H1 (cell line): Measurements from ENCODE around the gene ZNF516. TPM values are rescaled to one million over a fixed set of nuclear protein-coding genes. Genes with fewer than 3 reads are reported as not detected.

Source experiments
- CTCF ChIA-PET: fragments of 300-600 bp; sonication (Branson Sonifier 250); formaldehyde crosslinking; loops from one replicate; lab custom pipeline; 2021; ENCODE audit not compliant: partially characterized antibody; lab: Charles Lee
- POLR2A ChIA-PET: fragments of 300-600 bp; sonication (Branson Sonifier 250); formaldehyde crosslinking; loops from one replicate; lab custom pipeline; 2021; ENCODE audit warnings: inconsistent platforms; ENCODE audit not compliant: partially characterized antibody; lab: Charles Lee
- DNase-seq, 2 experiments: peaks; one replicate each; pipeline versions ENCODE4 v3.0.0 to v3.0.0-alpha.2; 2010 to 2022; ENCODE audit warnings: low spot score in 2 of 2, low read depth in 1 of 2, mixed read lengths in 1 of 2
- FAIRE-seq: peaks from 2 replicates; lab custom pipeline; 2011; peaks lifted over from hg19 to GRCh38; lab: Jason Lieb, UNC
- H2AFZ ChIP-seq: 2 replicates; pipeline ENCODE4 v1.8.1; 2012; ENCODE audit warnings: low read length, inconsistent platforms
- H2AK5ac ChIP-seq: 2 replicates; pipeline ENCODE4 v1.6.1; 2013; ENCODE audit warnings: low read depth, low read length
- H2BK120ac ChIP-seq: replicated peaks from 2 replicates; pipeline ENCODE3; 2013; ENCODE audit warnings: low read depth, low read length, inconsistent platforms
- H2BK12ac ChIP-seq: 2 replicates; pipeline ENCODE4 v1.6.1; 2013; ENCODE audit warnings: low read depth, low read length
- H2BK15ac ChIP-seq: 2 replicates; pipeline ENCODE4 v1.6.1; 2013; ENCODE audit warnings: low read length
- H2BK20ac ChIP-seq: 2 replicates; pipeline ENCODE4 v1.6.1; 2013; ENCODE audit warnings: low read length
- H2BK5ac ChIP-seq: 2 replicates; pipeline ENCODE4 v1.6.1; 2013; ENCODE audit warnings: low read depth, low read length
- H3K14ac ChIP-seq: 2 replicates; pipeline ENCODE4 v1.6.1; 2013; ENCODE audit warnings: inconsistent platforms; ENCODE audit not compliant: insufficient read length
- H3K18ac ChIP-seq: 2 replicates; pipeline ENCODE4 v1.6.1; 2013; ENCODE audit warnings: low read length; ENCODE audit errors: extremely low read depth
- H3K23ac ChIP-seq: 2 replicates; pipeline ENCODE4 v1.6.1; 2013; ENCODE audit warnings: inconsistent platforms; ENCODE audit not compliant: insufficient read length
- H3K23me2 ChIP-seq: 2 replicates; pipeline ENCODE4 v1.6.1; 2013; ENCODE audit warnings: low read depth, low read length
- H3K27ac ChIP-seq: 2 replicates; pipeline ENCODE4 v1.6.1; 2011; ENCODE audit warnings: low read depth, low read length, inconsistent platforms
- H3K27me3 ChIP-seq, 4 experiments: replicated peaks in 1 of 4; 1 replicate in 1 of 4; 2 replicates in 3 of 4; pipeline versions ENCODE4 v1.6.1 to v1.8.1; 2011 to 2013; ENCODE audit warnings: low read length in 3 of 4, mild to moderate bottlenecking in 3 of 4, inconsistent platforms in 2 of 4, mixed read lengths in 2 of 4, moderate library complexity in 1 of 4; ENCODE audit not compliant: control insufficient read depth in 3 of 4, insufficient read depth in 3 of 4; ENCODE audit errors: extremely low read depth in 1 of 4
- H3K36me3 ChIP-seq, 4 experiments: 2 replicates each; pipeline versions ENCODE4 v1.6.1 to v1.8.1; 2011 to 2013; ENCODE audit warnings: mild to moderate bottlenecking in 4 of 4, low read length in 3 of 4, moderate library complexity in 2 of 4, control low read depth in 1 of 4, inconsistent platforms in 1 of 4; ENCODE audit not compliant: insufficient read depth in 4 of 4, control insufficient read depth in 2 of 4
- H3K4ac ChIP-seq: replicated peaks from 2 replicates; pipeline ENCODE3; 2013; ENCODE audit warnings: low read length, low read depth, mixed read lengths, inconsistent platforms; ENCODE audit not compliant: insufficient read length
- H3K4me1 ChIP-seq, 4 experiments: replicated peaks in 1 of 4; 1 replicate in 1 of 4; 2 replicates in 3 of 4; pipeline versions ENCODE4 v1.6.1 to v1.8.1; 2011 to 2013; ENCODE audit warnings: low read length in 3 of 4, inconsistent platforms in 2 of 4, mixed read lengths in 1 of 4; ENCODE audit not compliant: insufficient read depth in 4 of 4, control insufficient read depth in 3 of 4
- H3K4me2 ChIP-seq, 2 experiments: 2 replicates each; pipeline versions ENCODE4 v1.6.1 to v1.8.1; 2011 to 2013; ENCODE audit warnings: low read depth in 2 of 2, low read length in 2 of 2, control low read depth in 1 of 2, inconsistent platforms in 1 of 2, mild to moderate bottlenecking in 1 of 2; ENCODE audit not compliant: insufficient read depth in 1 of 2
- H3K4me3 ChIP-seq, 4 experiments: fragments of 200-600, 300-600 bp in 1 of 4; sonication (generic), shearing (Covaris generic), sonication (Bioruptor Twin) in 1 of 4; 2 replicates each; pipeline versions ENCODE4 v1.5.1 to v1.8.1; 2011 to 2016; ENCODE audit warnings: low read length in 4 of 4, low read depth in 3 of 4, control low read depth in 2 of 4, inconsistent platforms in 2 of 4, mild to moderate bottlenecking in 2 of 4, mixed read lengths in 1 of 4, moderate library complexity in 1 of 4; ENCODE audit not compliant: insufficient read depth in 2 of 4; ENCODE audit errors: extremely low read depth in 1 of 4
- H3K56ac ChIP-seq: replicated peaks from 2 replicates; pipeline ENCODE3; 2013; ENCODE audit warnings: low read depth, mild to moderate bottlenecking, mixed read lengths, low read length, inconsistent platforms; ENCODE audit not compliant: insufficient read length
- H3K79me1 ChIP-seq: 2 replicates; pipeline ENCODE4 v1.6.1; 2013; ENCODE audit warnings: low read depth, low read length, control low read depth
- H3K79me2 ChIP-seq, 2 experiments: 2 replicates each; pipeline versions ENCODE4 v1.6.1 to v1.8.1; 2012 to 2013; ENCODE audit warnings: low read length in 2 of 2, mild to moderate bottlenecking in 2 of 2, inconsistent platforms in 1 of 2; ENCODE audit not compliant: insufficient read depth in 2 of 2, control insufficient read depth in 1 of 2
- H3K9ac ChIP-seq, 4 experiments: replicated peaks in 1 of 4; 1 replicate in 1 of 4; 2 replicates in 3 of 4; pipeline versions ENCODE4 v1.6.1 to v1.8.1; 2011 to 2013; ENCODE audit warnings: low read depth in 3 of 4, low read length in 3 of 4, control low read depth in 2 of 4, mild to moderate bottlenecking in 2 of 4, moderate library complexity in 2 of 4, inconsistent platforms in 1 of 4; ENCODE audit errors: extremely low read depth in 1 of 4
- H3K9me3 ChIP-seq, 2 experiments: 2 replicates each; pipeline versions ENCODE4 v1.6.1 to v1.8.1; 2012 to 2013; ENCODE audit warnings: mild to moderate bottlenecking in 2 of 2, moderate library complexity in 2 of 2, control low read depth in 1 of 2, inconsistent platforms in 1 of 2, low read depth in 1 of 2, low read length in 1 of 2, mixed read lengths in 1 of 2; ENCODE audit not compliant: insufficient read depth in 2 of 2
- H4K20me1 ChIP-seq, 2 experiments: replicated peaks in 1 of 2; 2 replicates each; pipeline versions ENCODE3 to v1.8.1; 2011 to 2013; ENCODE audit warnings: inconsistent platforms in 2 of 2, low read length in 2 of 2, mild to moderate bottlenecking in 1 of 2; ENCODE audit not compliant: insufficient read depth in 2 of 2, control insufficient read depth in 1 of 2
- H4K5ac ChIP-seq: 2 replicates; pipeline ENCODE4 v1.6.1; 2013; ENCODE audit warnings: low read length, low read depth, mixed read lengths, inconsistent platforms; ENCODE audit not compliant: insufficient read length
- H4K8ac ChIP-seq: 2 replicates; pipeline ENCODE4 v1.8.0; 2013; ENCODE audit warnings: mild to moderate bottlenecking, moderate library complexity, low read length, inconsistent platforms; ENCODE audit not compliant: insufficient read depth; ENCODE audit errors: extremely low read depth
- H4K91ac ChIP-seq: replicated peaks from 2 replicates; pipeline ENCODE3; 2013; ENCODE audit warnings: low read length, mixed read lengths, inconsistent platforms; ENCODE audit not compliant: insufficient read length
- SP2 ChIP-seq: IDR thresholded peaks from 2 replicates; pipeline ENCODE4 v1.6.1; 2012; ENCODE audit warnings: mild to moderate bottlenecking, low read length, inconsistent platforms
- YY1 ChIP-seq: IDR thresholded peaks from 2 replicates; pipeline ENCODE4 v1.6.1; 2011; ENCODE audit warnings: low read depth, mild to moderate bottlenecking, low read length
- WGBS, 2 experiments: shearing (Covaris generic) in 1 of 2; methylation state at CpG; one replicate each; pipeline versions ENCODE4 v1.1.6 to v1.1.7; 2013 to 2015; ENCODE audit warnings: low lambda C conversion rate in 2 of 2, mixed read lengths in 2 of 2, inconsistent platforms in 1 of 2, low coverage in 1 of 2, missing lambda C conversion rate in 1 of 2; ENCODE audit not compliant: insufficient replicate concordance in 2 of 2, insufficient coverage in 1 of 2, insufficient read length in 1 of 2; ENCODE audit errors: extremely low coverage in 1 of 2, missing lambda C conversion rate in 1 of 2; 5-methylcytosine and 5-hydroxymethylcytosine counted together
- polyA plus RNA-seq, 7 experiments: library from polyadenylated mRNA; depleted of rRNA in 3 of 7; stranded (reverse) in 5 of 7; unstranded in 2 of 7; fragments of >200 nt in 5 of 7; fragments of 200-250 nt in 2 of 7; gene quantifications; 1 replicate in 5 of 7; 2 replicates in 1 of 7; 4 replicates in 1 of 7; pipeline versions ENCODE4 v1.2.1 to v1.2.3, GENCODE V29; 2011 to 2013; ENCODE audit warnings: missing spikeins in 2 of 7, mixed read lengths in 2 of 7
- total RNA-seq: library from RNA; stranded (reverse); fragmentation: NEBNext Ultra II Directional; extraction: Animal tissue kit (Norgen Biotek cat#: 25700); gene quantifications from 2 replicates; pipeline ENCODE4 v1.2.1, GENCODE V29; 2021

ZNF516 gene
- total and polyA plus RNA-seq, 2 of the 8 experiments (the other 6 are each of a cell fraction or from before 2014, with no cell fraction given), result 7.3 to 17.0 TPM

DNA sequence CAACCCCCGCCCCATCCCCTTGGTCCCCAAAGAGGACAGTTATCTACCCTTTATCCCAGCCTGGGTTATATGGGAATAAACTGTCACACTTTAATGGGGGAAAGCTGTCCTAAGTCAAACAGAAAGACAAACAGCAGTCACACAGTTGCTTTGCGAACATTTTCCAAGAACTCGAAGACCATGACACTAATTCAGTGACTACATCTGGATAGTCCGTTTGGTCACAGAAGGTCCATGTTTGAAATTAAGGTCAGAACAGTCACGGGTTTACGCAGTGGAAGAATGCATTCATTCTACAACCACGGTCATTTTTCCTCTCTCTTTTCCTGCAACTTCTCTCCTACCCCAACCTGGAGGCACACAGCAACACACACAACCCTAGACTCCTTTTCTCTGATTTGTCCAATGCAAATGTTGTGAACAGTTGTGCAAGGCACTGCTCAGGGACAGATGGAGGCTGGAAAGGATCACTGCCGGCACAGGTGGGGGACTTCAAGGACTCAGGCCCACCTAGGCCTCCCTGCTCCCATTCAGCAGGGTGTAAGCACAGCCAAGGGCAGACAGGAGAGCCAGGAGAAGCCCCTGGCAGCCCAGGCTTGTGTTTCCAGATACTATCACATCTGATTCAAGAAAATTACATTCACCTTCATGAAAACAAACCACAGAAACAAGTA is 39.9 kb downstream of the ZNF516 start:
- Histone ChIP-seq H2AK5ac (no peak overlapping the region), H2BK12ac (no peak overlapping the region), H3K4me1 (peaks cover 8 to 20% (median 18%) of the 10 kb centered on the region in 4 experiments), H3K27me3 (peaks cover 0 to 22% (median 15%) of the 10 kb centered on the region in 4 experiments; a peak in 5 of 7 replicates), H2AFZ (no peak overlapping the region), H3K4me2 (no peak overlapping the region), H3K27ac (no peak overlapping the region), H3K18ac (no peak overlapping the region), H3K14ac (no peak overlapping the region), H2BK5ac (no peak overlapping the region), H4K91ac (no peak overlapping the region), H3K9me3 (no peaks in the 10 kb centered on the region), H3K4me3 (no peak overlapping the region), H4K8ac (no peak overlapping the region), H3K56ac (no peak overlapping the region), H3K23me2 (peaks cover 13% of the 10 kb centered on the region), H3K36me3 (peaks cover 0 to 5% (median under 1%) of the 10 kb centered on the region in 4 experiments; a peak in 1 of 8 replicates), H2BK120ac (no peak overlapping the region), H3K9ac (no peak overlapping the region), H2BK20ac (no peak overlapping the region), H3K79me2 (peaks cover 0 to 8% of the 10 kb centered on the region in 2 experiments; a peak in 1 of 4 replicates), H3K4ac (no peak overlapping the region), H3K23ac (no peak overlapping the region), H4K20me1 (peaks cover 0 to 15% of the 10 kb centered on the region in 2 experiments), H3K79me1 (peaks cover 3% of the 10 kb centered on the region; the same call in 1 of the 2 replicates), H4K5ac (no peak overlapping the region), H2BK15ac (no peak overlapping the region)
- ChIA-PET CTCF (interaction anchor here (0.9 to 2.2 kb wide), 3 partner anchors 8 to 26 kb away, joined by 3 to 9 read pairs (median 3); no protein-coding TSS in a partner anchor), POLR2A (interaction anchor here (1.9 kb wide), 1 partner anchor 9 kb away, joined by 5 read pairs; no protein-coding TSS in a partner anchor)
- FAIRE-seq (no peak), DNase-seq (no peak)
- TF ChIP-seq YY1 (no peak), SP2 (no peak)
- 93% methylated on average over 8 of the region's 8 CpGs; no CpG with 5 or more reads in 1 of the 2 experiments for WGBS, 2 experiments
